ENCODE data around the gene CEP128.

Gene CEP128

DNA sequence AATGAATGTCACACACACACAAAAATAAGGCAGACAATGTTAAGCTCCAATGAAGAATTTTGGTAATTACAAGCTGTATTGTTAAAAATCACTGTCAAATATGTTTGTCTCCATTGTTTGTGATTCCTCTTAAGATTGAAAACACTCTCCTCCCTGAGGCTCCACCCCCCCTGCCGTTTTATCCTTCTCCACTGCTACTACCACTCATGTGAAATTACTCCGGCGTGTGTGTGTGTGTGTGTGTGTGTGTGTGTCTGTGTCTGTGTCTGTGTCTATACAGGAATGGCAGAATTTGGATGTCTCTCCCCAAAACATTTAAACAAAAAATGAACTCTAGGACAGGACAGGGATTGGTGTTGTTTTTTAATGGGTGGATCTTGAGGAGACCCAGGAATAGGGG is 365.1 kb downstream of the CEP128 start:
- no peak overlapping the region for H3K4me3 ChIP-seq (ENCODE audit: low read depth, low read length)
- TF ChIP-seq CTCF (conservative IDR thresholded peaks at IDR 0.05; ENCODE audit: low read depth, low read length): no peak
- no peak for DNase-seq (ENCODE audit: low read depth)

- TF ChIP-seq CTCF (conservative IDR thresholded peaks at IDR 0.05; ENCODE audit: low read depth, low read length): no peak
- DNase-seq (ENCODE audit: low read depth): no peak
Measured at GRCh38 chr14:80575763-80576162, 365.8 kb downstream of the CEP128 start.

GRCh38 chr14:80572666-80573065 is 368.9 kb downstream of the CEP128 start:
- TF ChIP-seq CTCF (conservative IDR thresholded peaks at IDR 0.05; ENCODE audit: low read depth, low read length): no peak
- no peak for DNase-seq (ENCODE audit: low read depth)
- H3K4me3 ChIP-seq (ENCODE audit: low read depth, low read length): no peak overlapping the region

More at GRCh38 chr14:80575763-80576162, 365.8 kb downstream of the CEP128 start:
- H3K4me3 ChIP-seq (ENCODE audit: low read depth, low read length): no peak overlapping the region

GRCh38 chr14:80570930-80571298 is 370.6 kb downstream of the CEP128 start:
- DNase-seq (ENCODE audit: low read depth): no peak
- no peak for TF ChIP-seq CTCF (conservative IDR thresholded peaks at IDR 0.05; ENCODE audit: low read depth, low read length)
- no peak overlapping the region for H3K4me3 ChIP-seq (ENCODE audit: low read depth, low read length)

- no peak for TF ChIP-seq CTCF (conservative IDR thresholded peaks at IDR 0.05; ENCODE audit: low read depth, low read length)
- DNase-seq (ENCODE audit: low read depth): peak; percentile 46
- H3K4me3 ChIP-seq (ENCODE audit: low read depth, low read length): no peak overlapping the region
Measured at GRCh38 chr14:80567905-80568536, 373.5 kb downstream of the CEP128 start.

- no peak for DNase-seq (ENCODE audit: low read depth)
- no peak overlapping the region for H3K4me3 ChIP-seq (ENCODE audit: low read depth, low read length)
- no peak for TF ChIP-seq CTCF (conservative IDR thresholded peaks at IDR 0.05; ENCODE audit: low read depth, low read length)
Measured at GRCh38 chr14:80565001-80565400, 376.5 kb downstream of the CEP128 start.

DNA sequence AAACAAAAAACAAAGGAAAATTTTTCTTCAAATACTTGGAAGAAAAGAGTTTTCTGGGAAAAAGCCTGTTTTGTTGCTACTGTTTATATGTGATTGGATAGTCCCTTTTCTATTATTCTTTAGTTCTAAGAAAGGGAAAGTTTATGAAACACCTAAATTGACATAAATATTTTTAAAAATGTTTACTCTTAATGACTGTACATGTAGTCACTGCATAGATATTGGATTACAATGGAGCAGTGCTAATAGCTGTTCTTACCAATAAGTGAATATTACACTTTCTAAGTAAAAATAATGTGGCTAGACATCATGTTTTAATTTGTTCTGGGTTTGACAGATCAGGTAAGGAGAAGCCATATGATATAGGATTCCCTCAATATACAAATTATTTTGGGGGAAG is 377.5 kb downstream of the CEP128 start:
- no peak for TF ChIP-seq CTCF (conservative IDR thresholded peaks at IDR 0.05; ENCODE audit: low read depth, low read length)
- H3K4me3 ChIP-seq (ENCODE audit: low read depth, low read length): no peak overlapping the region
- DNase-seq (ENCODE audit: low read depth): no peak
